ENCODE results near the gene ATXN2L. TPM values are rescaled to one million over a fixed set of nuclear protein-coding genes. Genes with fewer than 3 reads are reported as not detected.
A peak's percentile ranks its signal among the peaks of the same experiment; 100 is the strongest.
"Not testable (repeated sequence)": the region's sequence is repeated elsewhere in the genome, so short reads cannot be mapped to it uniquely, and the experiment has no call there.

ATXN2L gene
- total RNA-seq, 1 experiment from 2014 or later: 270 TPM

- TF ChIP-seq, protein P1, sequence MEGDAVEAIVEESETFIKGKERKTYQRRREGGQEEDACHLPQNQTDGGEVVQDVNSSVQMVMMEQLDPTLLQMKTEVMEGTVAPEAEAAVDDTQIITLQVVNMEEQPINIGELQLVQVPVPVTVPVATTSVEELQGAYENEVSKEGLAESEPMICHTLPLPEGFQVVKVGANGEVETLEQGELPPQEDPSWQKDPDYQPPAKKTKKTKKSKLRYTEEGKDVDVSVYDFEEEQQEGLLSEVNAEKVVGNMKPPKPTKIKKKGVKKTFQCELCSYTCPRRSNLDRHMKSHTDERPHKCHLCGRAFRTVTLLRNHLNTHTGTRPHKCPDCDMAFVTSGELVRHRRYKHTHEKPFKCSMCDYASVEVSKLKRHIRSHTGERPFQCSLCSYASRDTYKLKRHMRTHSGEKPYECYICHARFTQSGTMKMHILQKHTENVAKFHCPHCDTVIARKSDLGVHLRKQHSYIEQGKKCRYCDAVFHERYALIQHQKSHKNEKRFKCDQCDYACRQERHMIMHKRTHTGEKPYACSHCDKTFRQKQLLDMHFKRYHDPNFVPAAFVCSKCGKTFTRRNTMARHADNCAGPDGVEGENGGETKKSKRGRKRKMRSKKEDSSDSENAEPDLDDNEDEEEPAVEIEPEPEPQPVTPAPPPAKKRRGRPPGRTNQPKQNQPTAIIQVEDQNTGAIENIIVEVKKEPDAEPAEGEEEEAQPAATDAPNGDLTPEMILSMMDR (IDR thresholded peaks at IDR 0.05): 0 out of 2 replicates have a peak, but pooled peaks have one; percentile 26
- BruUV-seq (replicated peaks); CTCF ChIA-PET; H3K27me3 ChIP-seq (ENCODE audit: control insufficient read depth, insufficient read depth, low read length); H3K27ac ChIP-seq (ENCODE audit: low read length); POLR2A ChIA-PET; H3K4me1 ChIP-seq (ENCODE audit: control insufficient read depth, insufficient read depth, low read length); in situ Hi-C loops (cut with HindIII; ENCODE audit: low pct_unique_long_range_greater_than_20kb, low sequenced_read_pairs); DNase-seq (ENCODE audit: low read depth, low spot score); H3K9me3 ChIP-seq (ENCODE audit: control insufficient read depth, insufficient read depth, low read depth, low read length); H3K36me3 ChIP-seq (ENCODE audit: control insufficient read depth, insufficient read depth, low read length); intact Hi-C loops (cut with micrococcal nuclease; ENCODE audit: unreplicated experiment): not testable (repeated sequence)
- ATAC-seq: peak; percentile 91
- H3K4me3 ChIP-seq (ENCODE audit: low read depth in 2 of 2, low read length in 2 of 2): peak overlapping the region in 1 of 2 experiments; percentile 14; a peak in 1 of 4 replicates
These were observed 20.4 kb upstream of the ATXN2L start for GRCh38 chr16:28802235-28803019.

DNA sequence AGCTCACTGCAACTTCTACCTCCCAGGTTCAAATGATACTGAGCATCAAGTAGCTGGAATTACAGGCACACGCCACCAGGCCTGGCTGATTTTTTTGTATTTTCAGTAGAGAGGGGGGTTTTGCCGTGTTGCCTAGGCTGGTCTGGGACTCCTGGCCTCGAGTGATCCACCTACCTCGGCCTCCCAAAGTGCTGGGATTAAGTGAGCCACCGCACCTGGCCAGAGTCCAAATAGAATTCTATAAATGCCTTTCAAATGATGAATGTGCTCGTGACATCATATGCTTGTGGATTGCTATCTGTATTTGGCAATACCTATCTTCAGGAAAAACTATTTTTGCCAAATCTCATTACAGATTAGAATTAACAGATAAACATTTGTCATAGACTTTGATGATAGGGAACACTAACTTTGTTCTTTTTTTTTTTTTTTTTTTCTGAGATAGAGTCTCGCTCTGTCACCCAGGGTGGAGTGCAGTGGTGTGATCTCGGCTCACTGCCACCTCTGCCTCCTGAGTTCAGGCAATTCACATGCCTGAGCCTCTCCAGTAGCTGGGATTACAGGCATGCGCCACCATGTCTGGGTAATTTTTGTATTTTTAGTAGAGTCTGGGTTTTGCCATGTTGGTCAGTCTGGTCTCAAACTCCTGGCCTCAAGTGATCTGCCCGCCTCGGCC, 15.2 kb upstream of the ATXN2L start:
- BruUV-seq (replicated peaks); H3K36me3 ChIP-seq (ENCODE audit: control insufficient read depth, insufficient read depth, low read length); H3K4me1 ChIP-seq (ENCODE audit: control insufficient read depth, insufficient read depth, low read length); intact Hi-C loops (cut with micrococcal nuclease; ENCODE audit: unreplicated experiment); H3K27ac ChIP-seq (ENCODE audit: low read length); CTCF ChIA-PET; H3K4me3 ChIP-seq (ENCODE audit: low read depth in 2 of 2, low read length in 2 of 2); H3K9me3 ChIP-seq (ENCODE audit: control insufficient read depth, insufficient read depth, low read depth, low read length); H3K27me3 ChIP-seq (ENCODE audit: control insufficient read depth, insufficient read depth, low read length); in situ Hi-C loops (cut with HindIII; ENCODE audit: low pct_unique_long_range_greater_than_20kb, low sequenced_read_pairs); DNase-seq (ENCODE audit: low read depth, low spot score); POLR2A ChIA-PET: not testable (repeated sequence)
- peak; percentile 43 for ATAC-seq

- ChIA-PET CTCF (no interaction called here), POLR2A (no interaction called here)
- no TSS peak for BruUV-seq (replicated peaks)
- ATAC-seq: no peak
- no peak for DNase-seq (ENCODE audit: low read depth, low spot score)
- TF ChIP-seq TCF7L2 (IDR thresholded peaks at IDR 0.05; ENCODE audit: low read depth, low read length) (no peak), SIN3A (IDR thresholded peaks at IDR 0.05; ENCODE audit: borderline replicate concordance, insufficient read depth, low read depth, low read length) (no peak), REST (IDR thresholded peaks at IDR 0.05; ENCODE audit: insufficient read depth in 1 of 2, low read depth in 2 of 2, low read length in 1 of 2) (no peak), POLR2AphosphoS5 (IDR thresholded peaks at IDR 0.05; ENCODE audit: low read depth, low read length) (no peak)
- TF ChIP-seq, protein P1 (IDR thresholded peaks at IDR 0.05): no peak
- in situ Hi-C loops (cut with HindIII; ENCODE audit: low pct_unique_long_range_greater_than_20kb, low sequenced_read_pairs): no loop called here
- Histone ChIP-seq H3K9me3 (ENCODE audit: control insufficient read depth, insufficient read depth, low read depth, low read length) (no peaks in the 10 kb centered on the region), H3K27me3 (ENCODE audit: control insufficient read depth, insufficient read depth, low read length) (no peaks in the 10 kb centered on the region), H3K27ac (ENCODE audit: low read length) (no peak overlapping the region), H3K4me3 (ENCODE audit: low read depth in 2 of 2, low read length in 2 of 2) (no peak overlapping the region), H3K36me3 (ENCODE audit: control insufficient read depth, insufficient read depth, low read length) (peaks cover 7% of the 10 kb centered on the region; the same call in 1 of the 2 replicates), H3K4me1 (ENCODE audit: control insufficient read depth, insufficient read depth, low read length) (peaks cover 9% of the 10 kb centered on the region)
- intact Hi-C loops (cut with micrococcal nuclease; ENCODE audit: unreplicated experiment): no loop called here
These were observed 2.8 kb upstream of the ATXN2L start for GRCh38 chr16:28820016-28820415.

GRCh38 chr16:28820546-28820945, 2.3 kb upstream of the ATXN2L start:
- peaks cover 12% of the 10 kb centered on the region for H3K36me3 ChIP-seq (ENCODE audit: control insufficient read depth, insufficient read depth, low read length)
- DNase-seq (ENCODE audit: low read depth, low spot score); H3K27ac ChIP-seq (ENCODE audit: low read length); BruUV-seq (replicated peaks); H3K4me3 ChIP-seq (ENCODE audit: low read depth in 2 of 2, low read length in 2 of 2); H3K9me3 ChIP-seq (ENCODE audit: control insufficient read depth, insufficient read depth, low read depth, low read length); CTCF ChIA-PET; ATAC-seq; H3K27me3 ChIP-seq (ENCODE audit: control insufficient read depth, insufficient read depth, low read length); POLR2A ChIA-PET; intact Hi-C loops (cut with micrococcal nuclease; ENCODE audit: unreplicated experiment); in situ Hi-C loops (cut with HindIII; ENCODE audit: low pct_unique_long_range_greater_than_20kb, low sequenced_read_pairs): not testable (repeated sequence)
- H3K4me1 ChIP-seq (ENCODE audit: control insufficient read depth, insufficient read depth, low read length): peaks cover 14% of the 10 kb centered on the region

Measured in Panc1 (cell line).